T-cell (primary cell): ENCODE measurements around the gene MGA. TPM values are rescaled to one million over a fixed set of nuclear protein-coding genes. Genes with fewer than 3 reads are reported as not detected.
"Not testable (repeated sequence)": the region's sequence is repeated elsewhere in the genome, so short reads cannot be mapped to it uniquely, and the experiment has no call there.

Experiments used
- ATAC-seq, 4 experiments: fragments of 200-7000 bp in 3 of 4; fragments of 150-1000 bp in 1 of 4; cut with Tn5 transposase; replicated peaks in 1 of 4; 1 replicate in 3 of 4; 2 replicates in 1 of 4; pipeline ENCODE4 v1.10.0; 2021; ENCODE audit warnings: moderate library complexity in 3 of 4, mild to moderate bottlenecking in 2 of 4, moderate number of reproducible peaks in 1 of 4
- CTCF ChIA-PET, 2 donors: fragments of 300-600 bp; sonication (Branson Sonifier 250); formaldehyde crosslinking; loops; one replicate each; lab custom pipeline; 2022; ENCODE audit warnings: antibody characterized with exemption in 2 of 2; lab: Charles Lee
- POLR2A ChIA-PET, 2 donors: fragments of 300-600 bp; sonication (Branson Sonifier 250); formaldehyde crosslinking; loops; one replicate each; lab custom pipeline; 2022; ENCODE audit warnings: antibody characterized with exemption in 2 of 2; lab: Charles Lee
- DNase-seq, 35 experiments: peaks; one replicate each; pipeline versions ENCODE4 v3.0.0 to v3.0.0-alpha.2; 2013 to 2023
- H3K27ac ChIP-seq: one replicate; pipeline ENCODE4 v1.5.1; 2013; ENCODE audit warnings: low read length
- H3K27me3 ChIP-seq, 2 experiments: replicated peaks in 1 of 2; 1 replicate in 1 of 2; 2 replicates in 1 of 2; pipeline versions ENCODE4 v1.6.1 to v1.7.0; 2013; ENCODE audit warnings: low read length in 1 of 2, mixed read lengths in 1 of 2; ENCODE audit not compliant: control insufficient read depth in 2 of 2, insufficient read depth in 2 of 2; ENCODE audit errors: extremely low read depth in 1 of 2
- H3K36me3 ChIP-seq, 2 donors: 1 replicate in 1 of 2; 2 replicates in 1 of 2; pipeline versions ENCODE4 v1.6.1 to v1.7.0; 2013; ENCODE audit warnings: low read length in 1 of 2; ENCODE audit not compliant: control insufficient read depth in 2 of 2, insufficient read depth in 1 of 2; ENCODE audit errors: extremely low read depth in 1 of 2
- H3K4me1 ChIP-seq, 2 experiments: 1 replicate in 1 of 2; 2 replicates in 1 of 2; pipeline versions ENCODE4 v1.6.1 to v1.7.0; 2013; ENCODE audit warnings: low read length in 2 of 2, mixed read lengths in 1 of 2; ENCODE audit not compliant: insufficient read depth in 2 of 2, control insufficient read depth in 1 of 2; ENCODE audit errors: extremely low read depth in 1 of 2
- H3K4me3 ChIP-seq, 2 donors: 1 replicate in 1 of 2; 2 replicates in 1 of 2; pipeline versions ENCODE4 v1.5.1 to v1.7.0; 2013; ENCODE audit warnings: mild to moderate bottlenecking in 2 of 2, low read length in 1 of 2, moderate library complexity in 1 of 2; ENCODE audit not compliant: control insufficient read depth in 1 of 2; ENCODE audit errors: extremely low read depth in 1 of 2
- H3K9me3 ChIP-seq: 2 replicates; pipeline ENCODE4 v1.7.0; 2013
- H3K27ac Mint-ChIP-seq, 2 donors: one replicate each; pipeline ENCODE4 v1.8.0; 2020 to 2021; ENCODE audit warnings: mild to moderate bottlenecking in 2 of 2, mixed read lengths in 2 of 2
- H3K27me3 Mint-ChIP-seq, 2 donors: one replicate each; pipeline ENCODE4 v1.8.0; 2021 to 2022; ENCODE audit warnings: mixed read lengths in 2 of 2
- H3K36me3 Mint-ChIP-seq: one replicate; pipeline ENCODE4 v1.8.0; 2021; ENCODE audit warnings: mixed read lengths
- H3K4me1 Mint-ChIP-seq, 3 donors: one replicate each; pipeline ENCODE4 v1.8.0; 2020 to 2022; ENCODE audit warnings: mixed read lengths in 3 of 3, mild to moderate bottlenecking in 1 of 3
- H3K4me3 Mint-ChIP-seq, 3 donors: one replicate each; pipeline ENCODE4 v1.8.0; 2020 to 2022; ENCODE audit warnings: mild to moderate bottlenecking in 3 of 3, mixed read lengths in 3 of 3, moderate library complexity in 3 of 3
- H3K9me3 Mint-ChIP-seq, 3 donors: one replicate each; pipeline ENCODE4 v1.8.0; 2020 to 2022; ENCODE audit warnings: mixed read lengths in 3 of 3
- WGBS: methylation state at CpG from one replicate; pipeline ENCODE4 v1.1.5; 2013; ENCODE audit warnings: missing lambda C conversion rate; ENCODE audit not compliant: insufficient coverage; 5-methylcytosine and 5-hydroxymethylcytosine counted together
- total RNA-seq, 35 experiments: library from RNA in 6 of 35; stranded (reverse) in 6 of 35; fragments of 120-200 nt in 1 of 35; gene quantifications; one replicate each; pipeline versions ENCODE4 v1.2.1 to v1.2.4 and lab custom pipeline; 2013 to 2026

MGA gene
- total RNA-seq, 5 donors from 2014 or later (not counting 1 experiment from before 2014, with no cell fraction given), result 49.7 to 58.7 (median 54.7) TPM

DNA sequence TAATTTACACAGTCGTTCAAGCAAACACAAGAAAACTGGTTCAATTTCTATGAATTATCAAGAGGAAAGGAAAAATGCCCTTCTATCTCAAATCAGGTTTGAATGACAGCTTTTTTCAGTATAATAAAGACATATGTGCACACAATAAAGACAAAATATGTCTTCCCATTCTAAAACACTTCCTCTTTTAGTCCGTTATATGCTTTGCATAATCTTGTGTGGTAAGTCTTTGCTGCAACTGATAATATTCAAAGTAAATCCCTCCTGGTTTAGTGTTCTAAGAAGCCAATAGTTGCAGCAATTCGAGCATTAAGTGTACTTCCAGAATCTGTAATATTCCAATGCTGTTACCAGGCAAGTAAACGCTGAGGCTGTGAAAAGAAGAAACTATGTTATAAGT is 70.3 kb downstream of the MGA start:
- ChIA-PET CTCF (interaction anchor here in 1 of 2 donors (0.5 kb wide), 1 partner anchor 1022 kb away, joined by 5 read pairs; no protein-coding TSS in a partner anchor), POLR2A (no interaction called here)
- H3K27me3 Mint-ChIP-seq, result no peaks in the 10 kb centered on the region
- Histone ChIP-seq H3K27ac (no peak overlapping the region), H3K9me3 (no peaks in the 10 kb centered on the region), H3K36me3 (peaks cover 3 to 49% of the 10 kb centered on the region in 2 donors), H3K4me1 (no peaks in the 10 kb centered on the region), H3K27me3 (no peaks in the 10 kb centered on the region), H3K4me3 (no peak overlapping the region)
- DNase-seq (no peak), ATAC-seq (no peak)
- peaks cover 39% of the 10 kb centered on the region for H3K36me3 Mint-ChIP-seq
- WGBS, result no CpG with 5 or more reads among the region's 4 CpGs
- H3K27ac Mint-ChIP-seq, result no peak overlapping the region
- H3K9me3 Mint-ChIP-seq, result no peaks in the 10 kb centered on the region
- H3K4me3 Mint-ChIP-seq, result no peak overlapping the region
- H3K4me1 Mint-ChIP-seq, result peaks cover 0 to 2% (median 0%) of the 10 kb centered on the region in 3 donors

DNA sequence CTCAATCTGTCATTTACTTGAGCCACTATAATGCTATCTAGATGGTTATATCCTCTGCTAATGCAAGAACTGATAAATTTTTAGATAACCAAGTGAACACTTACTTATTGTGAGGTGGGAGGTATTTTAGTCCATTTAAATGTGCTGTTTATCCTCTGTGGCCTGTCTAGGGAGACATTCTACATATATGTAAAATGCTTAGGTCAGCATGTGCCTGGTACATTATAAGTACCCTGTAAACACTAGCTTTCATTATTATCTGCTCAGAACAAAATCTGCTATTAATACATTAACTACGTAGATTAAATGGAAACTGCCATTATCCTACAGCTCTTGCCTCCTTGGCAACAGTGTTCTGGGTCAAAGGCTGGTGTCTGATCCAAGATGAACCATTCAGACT is 72.3 kb downstream of the MGA start:
- Histone ChIP-seq H3K4me3 (no peak overlapping the region), H3K27ac (no peak overlapping the region), H3K27me3 (no peaks in the 10 kb centered on the region), H3K4me1 (no peaks in the 10 kb centered on the region), H3K9me3 (no peaks in the 10 kb centered on the region), H3K36me3 (peaks cover 9 to 61% of the 10 kb centered on the region in 2 donors)
- peaks cover 39% of the 10 kb centered on the region for H3K36me3 Mint-ChIP-seq
- no peak for ATAC-seq
- WGBS, result 100% methylated on average over 1 of the region's 1 CpG
- ChIA-PET POLR2A (interaction anchor here in 1 of 2 donors (0.7 kb wide), 1 partner anchor 10 kb away, joined by 4 read pairs; no protein-coding TSS in a partner anchor), CTCF (interaction anchor here in 1 of 2 donors (0.7 kb wide), 1 partner anchor 1294 kb away, joined by 4 read pairs; no protein-coding TSS in a partner anchor)
- H3K9me3 Mint-ChIP-seq, result no peaks in the 10 kb centered on the region
- H3K4me1 Mint-ChIP-seq, result peaks cover 0 to 2% (median 0%) of the 10 kb centered on the region in 3 donors
- no peak for DNase-seq
- H3K4me3 Mint-ChIP-seq, result no peak overlapping the region
- no peak overlapping the region for H3K27ac Mint-ChIP-seq
- H3K27me3 Mint-ChIP-seq, result no peaks in the 10 kb centered on the region

DNA sequence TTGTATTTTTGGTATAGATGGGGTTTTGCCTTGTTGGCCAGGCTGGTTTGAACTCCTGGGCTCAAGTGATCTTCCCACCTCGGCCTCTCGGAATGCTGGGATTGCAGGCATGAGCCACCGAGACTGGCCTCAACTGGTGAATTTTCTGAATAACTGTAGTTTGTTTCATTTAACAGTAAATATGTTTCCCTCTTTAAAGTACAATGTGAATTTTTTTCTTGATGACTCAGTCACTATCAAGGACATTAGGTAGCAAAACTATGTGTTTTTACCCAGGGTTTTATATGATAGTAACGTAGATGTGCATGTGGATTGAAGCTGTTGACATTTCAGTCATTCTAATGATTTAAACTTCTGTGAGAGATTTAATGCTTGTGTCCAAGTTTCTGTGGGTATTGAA is 73.9 kb downstream of the MGA start:
- no peaks in the 10 kb centered on the region for H3K27me3 ChIP-seq

DNA sequence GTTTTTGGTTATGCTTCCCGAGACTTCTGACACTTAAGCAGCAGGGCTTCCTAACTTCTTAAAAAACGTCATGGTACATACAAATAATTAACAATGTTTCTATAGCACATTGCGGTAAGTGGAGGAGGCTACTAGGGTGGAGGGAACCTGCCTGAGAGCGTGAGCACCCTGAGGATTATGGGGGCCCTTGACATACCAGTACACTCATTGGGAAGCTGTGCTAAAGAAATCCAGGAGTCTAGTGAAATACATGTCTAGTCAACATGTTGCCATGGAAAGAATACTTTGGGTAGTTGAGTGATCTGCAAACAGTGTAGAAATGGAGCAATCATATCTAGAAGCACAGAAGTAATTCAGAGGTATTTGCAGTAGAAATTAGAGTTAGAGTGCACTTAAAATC is 74.8 kb downstream of the MGA start:
- ChIA-PET CTCF (no interaction called here), POLR2A (no interaction called here)
- Mint-ChIP-seq H3K4me3 (no peak overlapping the region), H3K36me3 (peaks cover 40% of the 10 kb centered on the region), H3K9me3 (no peaks in the 10 kb centered on the region), H3K4me1 (peaks cover 0 to 3% (median 2%) of the 10 kb centered on the region in 3 donors), H3K27ac (no peak overlapping the region), H3K27me3 (no peaks in the 10 kb centered on the region)
- Histone ChIP-seq H3K27ac (no peak overlapping the region), H3K36me3 (peaks cover 17 to 70% of the 10 kb centered on the region in 2 donors), H3K9me3 (no peaks in the 10 kb centered on the region), H3K4me3 (no peak overlapping the region), H3K4me1 (no peaks in the 10 kb centered on the region), H3K27me3 (no peaks in the 10 kb centered on the region)
- 100% methylated on average over 2 of the region's 4 CpGs for WGBS
- ATAC-seq (no peak), DNase-seq (no peak)

More for the DNA sequence above, 73.9 kb downstream of the MGA start:
- Mint-ChIP-seq H3K27ac (no peak overlapping the region), H3K4me3 (no peak overlapping the region), H3K4me1 (peaks cover 0 to 3% (median 2%) of the 10 kb centered on the region in 3 donors), H3K36me3 (peaks cover 38% of the 10 kb centered on the region), H3K9me3 (no peaks in the 10 kb centered on the region), H3K27me3 (no peaks in the 10 kb centered on the region)
- Histone ChIP-seq H3K27ac (no peak overlapping the region), H3K9me3 (no peaks in the 10 kb centered on the region), H3K36me3 (peaks cover 13 to 64% of the 10 kb centered on the region in 2 donors), H3K4me1 (no peaks in the 10 kb centered on the region), H3K4me3 (no peak overlapping the region)
- no CpG with 5 or more reads among the region's 4 CpGs for WGBS
- ChIA-PET POLR2A (no interaction called here), CTCF (no interaction called here)
- DNase-seq (no peak), ATAC-seq (no peak)

DNA sequence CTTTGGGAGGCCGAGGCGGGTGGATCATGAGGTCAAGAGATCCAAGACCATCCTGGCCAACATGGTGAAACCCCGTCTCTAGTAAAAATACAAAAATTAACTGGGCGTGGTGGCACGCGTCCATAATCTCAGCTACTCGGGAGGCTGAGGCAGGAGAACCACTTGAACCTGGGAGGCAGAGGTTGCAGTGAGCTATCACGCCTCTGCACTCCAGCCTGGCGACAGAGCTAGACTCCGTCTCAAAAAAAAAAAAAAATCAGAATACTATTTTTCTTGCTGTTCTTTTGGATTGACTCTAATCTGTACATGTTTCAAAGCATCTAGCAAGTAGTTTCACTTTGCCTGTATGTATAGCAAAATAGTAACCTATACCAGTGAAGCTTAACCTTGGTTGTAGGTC is 75.3 kb downstream of the MGA start:
- 97% methylated on average over 9 of the region's 10 CpGs for WGBS
- H3K4me1 ChIP-seq, H3K9me3 Mint-ChIP-seq, H3K27me3 ChIP-seq, H3K4me1 Mint-ChIP-seq, H3K4me3 ChIP-seq, H3K27ac ChIP-seq, POLR2A ChIA-PET, H3K9me3 ChIP-seq, DNase-seq, ATAC-seq, H3K27ac Mint-ChIP-seq, H3K27me3 Mint-ChIP-seq, H3K4me3 Mint-ChIP-seq, CTCF ChIA-PET: not testable (repeated sequence)
- H3K36me3 ChIP-seq, result peaks cover 17 to 67% of the 10 kb centered on the region in 2 donors
- H3K36me3 Mint-ChIP-seq, result peaks cover 40% of the 10 kb centered on the region

DNA sequence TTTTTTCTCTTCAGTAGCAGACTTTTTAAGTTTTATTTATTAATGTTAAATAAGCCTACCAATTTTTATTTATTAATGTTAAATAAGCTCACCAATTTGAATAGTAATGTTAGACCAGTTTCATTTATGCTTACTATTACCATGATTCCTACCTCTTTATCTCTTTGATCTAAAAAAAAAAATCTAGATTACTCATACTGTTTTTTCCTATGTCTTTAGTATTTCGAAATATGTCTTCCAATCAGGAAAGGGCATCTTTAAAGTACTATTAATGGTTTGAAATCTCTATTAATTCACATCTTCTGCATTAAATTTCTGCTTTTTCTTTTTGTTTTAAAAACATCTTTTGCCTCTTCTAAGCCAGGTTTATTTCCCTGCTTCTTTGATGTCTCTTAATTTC is 86.6 kb downstream of the MGA start:
- Histone ChIP-seq H3K27me3 (no peaks in the 10 kb centered on the region), H3K27ac (no peak overlapping the region), H3K36me3 (peaks cover 3 to 58% of the 10 kb centered on the region in 2 donors), H3K4me3 (no peak overlapping the region), H3K9me3 (no peaks in the 10 kb centered on the region), H3K4me1 (no peaks in the 10 kb centered on the region)
- no peaks in the 10 kb centered on the region for H3K9me3 Mint-ChIP-seq
- H3K4me1 Mint-ChIP-seq, result no peaks in the 10 kb centered on the region
- H3K27me3 Mint-ChIP-seq, result no peaks in the 10 kb centered on the region
- peak overlapping the region; percentile 34 to 37 for H3K27ac Mint-ChIP-seq
- H3K4me3 Mint-ChIP-seq, result no peak overlapping the region
- WGBS, result no CpG with 5 or more reads among the region's 1 CpG
- peaks cover 31% of the 10 kb centered on the region for H3K36me3 Mint-ChIP-seq
- CTCF ChIA-PET, result interaction anchor here in 1 of 2 donors (0.8 to 1.1 kb wide), 2 partner anchors 64 to 161 kb away, joined by 3 to 4 read pairs; no protein-coding TSS in a partner anchor
- DNase-seq, result no peak
- POLR2A ChIA-PET, result interaction anchor here (0.6 kb wide), 2 partner anchors 49 to 166 kb away, joined by 4 read pairs; no protein-coding TSS in a partner anchor
- no peak for ATAC-seq
